ENCODE measurements around the gene PIRT.

PIRT gene

GRCh38 chr17:10806545-10807262 is 31.2 kb downstream of the PIRT start:
- H3K4me3 ChIP-seq (replicated peaks; ENCODE audit: low read depth, low read length) = no peak overlapping the region
- no peak for DNase-seq (ENCODE audit: low read depth)
- TF ChIP-seq CTCF (IDR thresholded peaks at IDR 0.05; ENCODE audit: low read length, missing control alignments) = no peak

- H3K4me3 ChIP-seq (replicated peaks; ENCODE audit: low read depth, low read length) = no peak overlapping the region
- DNase-seq (ENCODE audit: low read depth) = no peak
- no peak for TF ChIP-seq CTCF (IDR thresholded peaks at IDR 0.05; ENCODE audit: low read length, missing control alignments)
These were observed 32.0 kb downstream of the PIRT start for GRCh38 chr17:10805911-10806310.

- no peak for DNase-seq (ENCODE audit: low read depth)
- H3K4me3 ChIP-seq (replicated peaks; ENCODE audit: low read depth, low read length) = no peak overlapping the region
- TF ChIP-seq CTCF (IDR thresholded peaks at IDR 0.05; ENCODE audit: low read length, missing control alignments) = no peak
These were observed 33.3 kb downstream of the PIRT start for GRCh38 chr17:10804546-10804945.

- DNase-seq (ENCODE audit: low read depth) = no peak
- no peak within 1 kb of the TSS for H3K4me3 ChIP-seq (replicated peaks; ENCODE audit: low read depth, low read length)
- no peak for TF ChIP-seq CTCF (IDR thresholded peaks at IDR 0.05; ENCODE audit: low read length, missing control alignments)
These were observed 33.9 kb downstream of the PIRT start, which contains the start of gene TMEM238L for GRCh38 chr17:10803830-10804475. Gene TMEM238L (minus strand): TSS chr17:10804099. CDS start chr17:10803963, 136 bp downstream.

GRCh38 chr17:10803350-10803749 is 34.5 kb downstream of the PIRT start:
- no peak overlapping the region for H3K4me3 ChIP-seq (replicated peaks; ENCODE audit: low read depth, low read length)
- no peak for TF ChIP-seq CTCF (IDR thresholded peaks at IDR 0.05; ENCODE audit: low read length, missing control alignments)

GRCh38 chr17:10802496-10803284 is 35.2 kb downstream of the PIRT start:
- no peak for TF ChIP-seq CTCF (IDR thresholded peaks at IDR 0.05; ENCODE audit: low read length, missing control alignments)
- H3K4me3 ChIP-seq (replicated peaks; ENCODE audit: low read depth, low read length) = no peak overlapping the region
- no peak for DNase-seq (ENCODE audit: low read depth)

More at GRCh38 chr17:10803350-10803749, 34.5 kb downstream of the PIRT start:
- no peak for DNase-seq (ENCODE audit: low read depth)
